Stimulated activated CD4-positive, alpha-beta T cell treated with anti-CD3 and anti-CD28 coated beads, TNF-alpha, amount 100 ng/mL, for 48 hours (primary cell): Measurements from ENCODE around the gene ARSB.

Experiments used
- DNase-seq, 3 donors: peaks; one replicate each; pipeline ENCODE4 v3.0.0-alpha.2; 2020; ENCODE audit warnings: low read depth in 3 of 3

Gene ARSB

GRCh38 chr5:78985116-78985724 is at the start of gene ARSB:
Gene ARSB (minus strand): TSS chr5:78985310. CDS start chr5:78985248, 62 bp downstream.
- DNase-seq = peak; percentile 9 to 34 (median 33)

- no peak for DNase-seq
These were observed 47.7 kb upstream of the ARSB start for GRCh38 chr5:79032782-79033181.

- no peak for DNase-seq
These were observed 47.1 kb upstream of the ARSB start for GRCh38 chr5:79032031-79032695.

GRCh38 chr5:79031485-79031867 is 46.4 kb upstream of the ARSB start:
- no peak for DNase-seq

GRCh38 chr5:79030663-79031484 is 45.8 kb upstream of the ARSB start:
- DNase-seq = no peak

- DNase-seq = peak; percentile 5 to 37 (median 33)
These were observed 40.0 kb upstream of the ARSB start for GRCh38 chr5:79025054-79025472.

- no peak for DNase-seq
These were observed 38.8 kb upstream of the ARSB start for GRCh38 chr5:79023947-79024346.

- DNase-seq = no peak
These were observed 38.2 kb upstream of the ARSB start for GRCh38 chr5:79023348-79023747.

GRCh38 chr5:79022771-79023170 is 37.7 kb upstream of the ARSB start:
- DNase-seq = no peak

GRCh38 chr5:79021753-79022152 is 36.6 kb upstream of the ARSB start:
- no peak for DNase-seq

- peak; percentile 7 to 36 (median 11) for DNase-seq
These were observed 35.9 kb upstream of the ARSB start for GRCh38 chr5:79020861-79021561.

GRCh38 chr5:79014631-79015030 is 29.5 kb upstream of the ARSB start:
- DNase-seq = no peak

GRCh38 chr5:79011869-79012268 is 26.8 kb upstream of the ARSB start:
- DNase-seq = no peak

GRCh38 chr5:79011219-79011836 is 26.2 kb upstream of the ARSB start:
- DNase-seq = no peak

- DNase-seq = no peak
These were observed 23.3 kb upstream of the ARSB start for GRCh38 chr5:79008362-79008761.

GRCh38 chr5:79007872-79008271 is 22.8 kb upstream of the ARSB start:
- DNase-seq = no peak

- DNase-seq = no peak
These were observed 21.0 kb upstream of the ARSB start for GRCh38 chr5:79005936-79006631.

GRCh38 chr5:79005151-79005550 is 20.0 kb upstream of the ARSB start:
- DNase-seq = no peak

- DNase-seq = no peak
These were observed 17.3 kb upstream of the ARSB start for GRCh38 chr5:79002374-79002773.

GRCh38 chr5:79001471-79001870 is 16.4 kb upstream of the ARSB start:
- no peak for DNase-seq

GRCh38 chr5:78997090-78997489 is 12.0 kb upstream of the ARSB start:
- DNase-seq = no peak
